Measurements from ENCODE around the gene PARS2. TPM values are rescaled to one million over a fixed set of nuclear protein-coding genes. Genes with fewer than 3 reads are reported as not detected.

PARS2 gene
- total RNA-seq, 1 donor = 6.2 TPM

DNA sequence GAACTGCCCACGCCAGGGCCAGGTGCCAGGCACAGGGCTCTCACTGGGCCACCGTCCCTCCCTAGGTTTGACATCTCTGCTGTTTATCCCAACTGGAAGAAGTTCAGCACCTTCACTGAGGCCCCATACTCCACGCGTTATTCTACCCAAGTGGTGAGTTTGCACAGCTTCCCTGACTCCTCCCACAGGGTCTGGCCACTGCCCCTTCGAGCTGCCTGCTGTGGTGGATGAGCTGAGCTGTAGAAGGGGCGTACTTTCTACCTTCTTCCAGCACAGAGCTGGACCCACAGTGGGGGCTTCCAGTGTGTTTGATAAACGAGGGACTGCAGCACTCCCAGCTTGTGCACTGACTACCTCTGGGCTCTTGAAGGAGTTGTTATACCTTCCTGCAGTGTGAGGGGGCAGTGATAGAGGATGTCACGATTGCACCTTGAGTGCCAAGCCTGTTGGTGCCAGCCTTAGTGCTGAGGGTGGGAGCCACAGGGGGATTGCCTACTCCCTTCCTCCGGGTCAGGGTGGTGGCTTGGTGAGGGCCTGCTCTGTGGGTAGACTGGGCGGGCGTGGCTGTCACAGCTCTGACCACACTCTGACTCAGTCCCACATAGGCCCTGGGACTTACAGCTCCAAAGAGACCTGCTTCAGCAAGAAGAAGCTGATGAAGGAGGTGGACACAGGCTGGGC lies 42.7 kb upstream of the PARS2 start:
- Histone ChIP-seq H3K4me3 (ENCODE audit: insufficient read depth, low read length) (no peak overlapping the region), H3K4me1 (ENCODE audit: insufficient read depth, low read length) (peaks cover 13% of the 10 kb centered on the region), H3K4me2 (ENCODE audit: insufficient read depth, low read length) (no peak overlapping the region), H3K79me2 (ENCODE audit: insufficient read depth, low read length) (no peaks in the 10 kb centered on the region), H3K27me3 (ENCODE audit: insufficient read depth, low read length) (peaks cover under 1% of the 10 kb centered on the region), H2AFZ (ENCODE audit: low read length) (peak overlapping the region; percentile 57), H4K20me1 (ENCODE audit: insufficient read depth, low read length) (no peaks in the 10 kb centered on the region), H3K27ac (ENCODE audit: low read depth, low read length) (no peak overlapping the region), H3K9me3 (ENCODE audit: low read depth, low read length) (no peaks in the 10 kb centered on the region), H3K36me3 (ENCODE audit: insufficient read depth, low read length) (no peaks in the 10 kb centered on the region)
- peak; percentile 94 for DNase-seq (ENCODE audit: insufficient read length, low spot score, missing footprints)
- TF ChIP-seq, protein P1, sequence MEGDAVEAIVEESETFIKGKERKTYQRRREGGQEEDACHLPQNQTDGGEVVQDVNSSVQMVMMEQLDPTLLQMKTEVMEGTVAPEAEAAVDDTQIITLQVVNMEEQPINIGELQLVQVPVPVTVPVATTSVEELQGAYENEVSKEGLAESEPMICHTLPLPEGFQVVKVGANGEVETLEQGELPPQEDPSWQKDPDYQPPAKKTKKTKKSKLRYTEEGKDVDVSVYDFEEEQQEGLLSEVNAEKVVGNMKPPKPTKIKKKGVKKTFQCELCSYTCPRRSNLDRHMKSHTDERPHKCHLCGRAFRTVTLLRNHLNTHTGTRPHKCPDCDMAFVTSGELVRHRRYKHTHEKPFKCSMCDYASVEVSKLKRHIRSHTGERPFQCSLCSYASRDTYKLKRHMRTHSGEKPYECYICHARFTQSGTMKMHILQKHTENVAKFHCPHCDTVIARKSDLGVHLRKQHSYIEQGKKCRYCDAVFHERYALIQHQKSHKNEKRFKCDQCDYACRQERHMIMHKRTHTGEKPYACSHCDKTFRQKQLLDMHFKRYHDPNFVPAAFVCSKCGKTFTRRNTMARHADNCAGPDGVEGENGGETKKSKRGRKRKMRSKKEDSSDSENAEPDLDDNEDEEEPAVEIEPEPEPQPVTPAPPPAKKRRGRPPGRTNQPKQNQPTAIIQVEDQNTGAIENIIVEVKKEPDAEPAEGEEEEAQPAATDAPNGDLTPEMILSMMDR (IDR thresholded peaks at IDR 0.05; ENCODE audit: extremely low read depth, low read depth, low read length) = no peak

DNA sequence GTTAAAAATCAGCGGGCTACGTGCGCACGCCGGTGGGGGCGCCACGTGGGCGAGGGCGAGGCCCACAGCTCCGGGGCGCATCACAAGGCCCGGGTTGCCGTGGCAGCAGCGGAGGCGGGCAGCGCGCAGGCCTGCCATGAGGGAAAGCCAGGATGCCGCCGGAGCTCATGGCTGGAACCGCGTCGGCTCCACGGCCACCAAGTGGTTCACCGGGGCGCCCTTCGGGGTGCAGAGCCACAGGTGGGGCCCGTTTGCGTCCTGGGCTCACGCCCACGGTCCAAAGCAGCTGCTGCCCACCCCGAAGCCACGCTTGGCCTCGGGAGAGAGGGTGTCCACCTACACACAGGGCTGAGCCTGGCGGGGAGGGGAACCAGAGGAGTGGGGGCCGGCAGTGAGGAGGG lies 41.7 kb upstream of the PARS2 start:
- peaks cover 11% of the 10 kb centered on the region for H3K27me3 ChIP-seq (ENCODE audit: insufficient read depth, low read length)
- no peak overlapping the region for H2AFZ ChIP-seq (ENCODE audit: low read length)
- no peaks in the 10 kb centered on the region for H3K36me3 ChIP-seq (ENCODE audit: insufficient read depth, low read length)
- H3K4me3 ChIP-seq (ENCODE audit: insufficient read depth, low read length) = no peak overlapping the region
- H3K4me2 ChIP-seq (ENCODE audit: insufficient read depth, low read length) = no peak overlapping the region
- no peaks in the 10 kb centered on the region for H3K9me3 ChIP-seq (ENCODE audit: low read depth, low read length)
- no peak overlapping the region for H3K27ac ChIP-seq (ENCODE audit: low read depth, low read length)
- TF ChIP-seq, protein P1 (IDR thresholded peaks at IDR 0.05; ENCODE audit: extremely low read depth, low read depth, low read length) = no peak
- peaks cover 17% of the 10 kb centered on the region for H3K4me1 ChIP-seq (ENCODE audit: insufficient read depth, low read length)
- H3K79me2 ChIP-seq (ENCODE audit: insufficient read depth, low read length) = no peaks in the 10 kb centered on the region
- no peaks in the 10 kb centered on the region for H4K20me1 ChIP-seq (ENCODE audit: insufficient read depth, low read length)
- no peak for DNase-seq (ENCODE audit: insufficient read length, low spot score, missing footprints)

DNA sequence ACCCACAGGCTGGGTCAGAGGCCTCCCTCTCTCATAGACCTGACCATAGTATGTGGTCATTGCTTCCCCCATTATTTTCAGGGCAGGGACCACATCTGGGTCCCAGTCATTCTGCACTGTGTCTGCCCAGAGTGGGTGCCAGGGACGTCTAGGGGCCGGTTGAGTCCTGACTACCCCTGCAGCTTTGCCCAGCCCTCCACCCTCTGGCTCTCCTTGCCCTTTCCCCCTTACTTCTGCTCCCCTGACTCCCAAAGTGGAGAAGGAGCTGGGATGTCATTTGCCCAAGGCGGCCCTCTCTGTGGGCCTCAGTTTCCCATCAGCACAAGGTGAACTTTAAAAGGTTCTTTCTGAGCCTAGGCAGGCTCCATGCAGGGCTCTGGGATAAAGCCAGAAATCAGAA lies 41.1 kb upstream of the PARS2 start:
- H2AFZ ChIP-seq (ENCODE audit: low read length) = no peak overlapping the region
- H3K27me3 ChIP-seq (ENCODE audit: insufficient read depth, low read length) = peaks cover 16% of the 10 kb centered on the region
- no peaks in the 10 kb centered on the region for H3K79me2 ChIP-seq (ENCODE audit: insufficient read depth, low read length)
- H4K20me1 ChIP-seq (ENCODE audit: insufficient read depth, low read length) = no peaks in the 10 kb centered on the region
- no peak overlapping the region for H3K4me3 ChIP-seq (ENCODE audit: insufficient read depth, low read length)
- no peaks in the 10 kb centered on the region for H3K9me3 ChIP-seq (ENCODE audit: low read depth, low read length)
- TF ChIP-seq, protein P1 (IDR thresholded peaks at IDR 0.05; ENCODE audit: extremely low read depth, low read depth, low read length) = no peak
- no peak overlapping the region for H3K27ac ChIP-seq (ENCODE audit: low read depth, low read length)
- DNase-seq (ENCODE audit: insufficient read length, low spot score, missing footprints) = no peak
- no peak overlapping the region for H3K4me2 ChIP-seq (ENCODE audit: insufficient read depth, low read length)
- H3K36me3 ChIP-seq (ENCODE audit: insufficient read depth, low read length) = no peaks in the 10 kb centered on the region
- peaks cover 19% of the 10 kb centered on the region for H3K4me1 ChIP-seq (ENCODE audit: insufficient read depth, low read length)

DNA sequence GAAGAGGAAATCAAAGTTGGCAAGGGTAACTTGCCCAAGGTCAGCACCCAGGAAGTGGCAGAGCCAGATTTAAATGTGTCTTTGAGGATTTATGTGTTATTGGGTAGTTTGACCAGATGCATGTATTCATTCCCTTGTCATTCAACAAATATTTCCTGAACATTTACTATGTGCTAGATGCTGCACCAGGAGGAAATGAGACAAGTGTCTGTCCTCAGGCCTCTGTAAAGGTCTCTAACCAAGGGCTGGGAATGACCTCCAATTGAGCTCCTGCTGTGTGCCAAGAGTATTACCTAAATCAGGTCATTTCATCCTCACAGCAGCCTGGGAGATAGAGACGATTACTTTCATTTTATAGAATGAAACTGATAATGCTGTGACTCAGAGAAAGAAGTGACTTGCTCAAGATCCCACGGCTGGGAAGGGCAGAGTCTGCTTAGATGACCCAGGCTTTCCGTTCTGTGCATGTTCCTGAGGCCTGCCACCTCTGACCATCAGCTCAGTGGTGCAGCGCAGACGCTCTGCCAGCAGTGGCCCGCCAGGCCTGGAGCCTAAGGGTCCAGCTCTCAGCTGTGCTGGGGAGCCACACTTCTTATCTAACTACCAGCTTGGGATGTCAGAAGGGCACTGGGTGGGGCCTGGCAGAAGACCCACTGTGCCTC lies 40.3 kb upstream of the PARS2 start:
- no peaks in the 10 kb centered on the region for H3K36me3 ChIP-seq (ENCODE audit: insufficient read depth, low read length)

More for the DNA sequence above, 40.3 kb upstream of the PARS2 start:
- Histone ChIP-seq H3K27me3 (ENCODE audit: insufficient read depth, low read length) (peaks cover 20% of the 10 kb centered on the region), H3K9me3 (ENCODE audit: low read depth, low read length) (no peaks in the 10 kb centered on the region), H3K4me2 (ENCODE audit: insufficient read depth, low read length) (peak overlapping the region; percentile 19), H4K20me1 (ENCODE audit: insufficient read depth, low read length) (no peaks in the 10 kb centered on the region), H3K4me1 (ENCODE audit: insufficient read depth, low read length) (peaks cover 16% of the 10 kb centered on the region), H3K4me3 (ENCODE audit: insufficient read depth, low read length) (no peak overlapping the region), H2AFZ (ENCODE audit: low read length) (no peak overlapping the region), H3K79me2 (ENCODE audit: insufficient read depth, low read length) (no peaks in the 10 kb centered on the region), H3K27ac (ENCODE audit: low read depth, low read length) (no peak overlapping the region)
- peak; percentile 90 for DNase-seq (ENCODE audit: insufficient read length, low spot score, missing footprints)
- TF ChIP-seq, protein P1 (IDR thresholded peaks at IDR 0.05; ENCODE audit: extremely low read depth, low read depth, low read length) = no peak

All from osteoblast (primary cell).